Astrocyte of the cerebellum (primary cell): ENCODE results near the gene FBXL3.
A peak's percentile ranks its signal among the peaks of the same experiment; 100 is the strongest.

ENCODE experiments used
- DNase-seq: peaks from one replicate; pipeline ENCODE4 v3.0.0-alpha.2; 2011; ENCODE audit warnings: low read depth
- H3K4me3 ChIP-seq: 2 replicates; pipeline ENCODE4 v1.5.1; 2011; ENCODE audit warnings: mild to moderate bottlenecking, low read depth, low read length, moderate library complexity
- in situ Hi-C: cut with HindIII; loops from 2 replicates; pipeline ENCODE4 v1.10.0; 2017; ENCODE audit warnings: low sequenced_read_pairs
- TF ChIP-seq, protein P1 (sequence below): IDR thresholded peaks from 2 replicates; pipeline ENCODE4 v1.5.1; 2012; ENCODE audit warnings: low read length, low read depth, moderate library complexity, mild to moderate bottlenecking; ENCODE audit errors: missing control alignments

FBXL3 gene

DNA sequence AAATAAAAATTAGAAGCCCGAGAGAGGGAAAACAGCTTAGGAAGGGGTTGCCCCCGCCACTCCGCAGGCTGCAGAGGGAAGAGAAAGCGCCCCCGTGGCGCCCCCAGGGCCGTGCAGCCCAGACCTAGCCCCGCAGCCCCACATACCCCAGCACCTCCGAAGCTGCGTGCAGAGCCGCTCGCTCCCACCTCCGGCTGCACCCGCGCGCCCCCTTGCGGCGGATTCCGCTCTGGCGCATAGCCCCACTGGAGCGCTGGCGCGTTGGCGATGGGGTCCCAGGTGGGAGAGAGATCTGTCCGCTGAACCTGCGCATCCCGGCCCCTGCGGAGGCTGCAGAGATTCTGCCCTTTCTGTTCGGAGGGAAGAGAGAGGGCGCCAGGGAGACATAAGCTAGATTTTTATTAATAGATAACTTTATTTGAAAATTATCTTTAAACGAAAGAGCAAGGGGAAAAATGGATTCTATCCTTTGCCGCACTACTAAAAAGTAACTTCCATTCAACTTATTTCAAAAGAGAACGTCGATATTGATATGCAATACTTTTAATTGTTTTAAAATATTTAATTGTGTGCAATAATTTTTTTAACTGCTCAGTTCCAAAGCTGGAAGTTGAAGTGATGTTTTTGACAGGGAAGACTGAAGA is 46.8 kb downstream of the FBXL3 start:
- peak overlapping the region; percentile 27 for H3K4me3 ChIP-seq
- in situ Hi-C loops: no loop called here
- TF ChIP-seq, protein P1, sequence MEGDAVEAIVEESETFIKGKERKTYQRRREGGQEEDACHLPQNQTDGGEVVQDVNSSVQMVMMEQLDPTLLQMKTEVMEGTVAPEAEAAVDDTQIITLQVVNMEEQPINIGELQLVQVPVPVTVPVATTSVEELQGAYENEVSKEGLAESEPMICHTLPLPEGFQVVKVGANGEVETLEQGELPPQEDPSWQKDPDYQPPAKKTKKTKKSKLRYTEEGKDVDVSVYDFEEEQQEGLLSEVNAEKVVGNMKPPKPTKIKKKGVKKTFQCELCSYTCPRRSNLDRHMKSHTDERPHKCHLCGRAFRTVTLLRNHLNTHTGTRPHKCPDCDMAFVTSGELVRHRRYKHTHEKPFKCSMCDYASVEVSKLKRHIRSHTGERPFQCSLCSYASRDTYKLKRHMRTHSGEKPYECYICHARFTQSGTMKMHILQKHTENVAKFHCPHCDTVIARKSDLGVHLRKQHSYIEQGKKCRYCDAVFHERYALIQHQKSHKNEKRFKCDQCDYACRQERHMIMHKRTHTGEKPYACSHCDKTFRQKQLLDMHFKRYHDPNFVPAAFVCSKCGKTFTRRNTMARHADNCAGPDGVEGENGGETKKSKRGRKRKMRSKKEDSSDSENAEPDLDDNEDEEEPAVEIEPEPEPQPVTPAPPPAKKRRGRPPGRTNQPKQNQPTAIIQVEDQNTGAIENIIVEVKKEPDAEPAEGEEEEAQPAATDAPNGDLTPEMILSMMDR: peak; percentile 97
- DNase-seq: no peak

DNA sequence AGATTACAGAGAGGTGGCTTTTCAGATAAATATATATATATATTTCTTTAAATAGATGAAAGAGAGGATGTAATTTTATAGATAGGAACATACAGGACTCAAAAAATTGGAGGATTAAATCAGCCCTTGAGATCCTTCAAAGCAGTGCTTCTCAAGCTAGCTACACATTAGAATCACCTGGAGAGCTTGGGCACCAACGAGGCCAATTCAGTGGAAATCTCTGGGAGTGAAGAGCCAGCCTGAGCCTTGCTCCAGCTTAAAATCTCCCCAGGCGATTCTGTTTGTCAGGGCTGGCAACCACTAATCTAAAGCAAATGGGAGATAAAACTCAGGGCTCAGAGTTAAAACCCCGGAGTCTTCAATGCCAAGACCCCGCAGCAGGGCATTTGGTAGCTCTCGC is 50.0 kb downstream of the FBXL3 start:
- no peak for DNase-seq
- in situ Hi-C loops: no loop called here
- TF ChIP-seq, protein P1: no peak
- H3K4me3 ChIP-seq: no peak overlapping the region

DNA sequence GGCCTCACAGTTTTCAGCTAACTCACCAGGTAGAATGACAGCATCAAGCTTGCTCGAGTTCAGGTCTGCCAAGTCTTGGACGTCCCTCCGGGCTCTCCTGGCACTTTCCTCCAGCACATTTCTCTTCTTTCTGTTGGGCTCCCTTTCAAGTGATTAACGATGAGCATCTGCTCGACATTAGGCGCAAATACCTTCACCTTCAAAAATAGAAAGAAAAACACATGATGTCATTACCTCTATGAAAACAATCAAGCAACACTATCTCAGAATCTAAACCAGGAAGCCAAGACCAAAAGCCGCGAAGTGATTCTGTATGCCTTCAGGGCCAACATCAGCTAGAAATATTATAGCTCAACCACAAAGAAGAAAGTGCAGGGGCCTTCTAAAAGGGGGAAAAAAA is 50.5 kb downstream of the FBXL3 start:
- peak; percentile 73 for DNase-seq
- TF ChIP-seq, protein P1: no peak

GRCh38 chr13:76975863-76976262 is 51.1 kb downstream of the FBXL3 start:
- no peak overlapping the region for H3K4me3 ChIP-seq
- no peak for DNase-seq
- in situ Hi-C loops: no loop called here
- TF ChIP-seq, protein P1: no peak

More for the DNA sequence above, 50.5 kb downstream of the FBXL3 start:
- in situ Hi-C loops: no loop called here
- no peak overlapping the region for H3K4me3 ChIP-seq

DNA sequence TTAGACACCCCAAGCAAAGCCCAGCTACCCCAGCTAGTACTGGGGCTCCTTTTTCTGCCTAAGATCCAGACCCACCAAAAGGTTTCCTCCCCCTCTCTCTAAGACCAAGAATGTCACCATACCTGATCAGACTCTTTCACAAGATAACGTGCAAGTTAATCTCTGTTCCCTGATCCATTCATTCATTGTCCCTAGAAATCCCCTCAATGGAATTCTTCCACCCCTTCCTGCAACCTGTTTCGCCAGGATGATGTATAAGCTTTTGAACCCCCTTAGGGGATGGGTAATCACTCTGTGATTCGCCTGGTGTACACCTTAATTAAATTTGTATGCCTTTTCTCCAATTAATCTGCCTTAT is 52.4 kb downstream of the FBXL3 start:
- in situ Hi-C loops: no loop called here
- H3K4me3 ChIP-seq: no peak overlapping the region

DNA sequence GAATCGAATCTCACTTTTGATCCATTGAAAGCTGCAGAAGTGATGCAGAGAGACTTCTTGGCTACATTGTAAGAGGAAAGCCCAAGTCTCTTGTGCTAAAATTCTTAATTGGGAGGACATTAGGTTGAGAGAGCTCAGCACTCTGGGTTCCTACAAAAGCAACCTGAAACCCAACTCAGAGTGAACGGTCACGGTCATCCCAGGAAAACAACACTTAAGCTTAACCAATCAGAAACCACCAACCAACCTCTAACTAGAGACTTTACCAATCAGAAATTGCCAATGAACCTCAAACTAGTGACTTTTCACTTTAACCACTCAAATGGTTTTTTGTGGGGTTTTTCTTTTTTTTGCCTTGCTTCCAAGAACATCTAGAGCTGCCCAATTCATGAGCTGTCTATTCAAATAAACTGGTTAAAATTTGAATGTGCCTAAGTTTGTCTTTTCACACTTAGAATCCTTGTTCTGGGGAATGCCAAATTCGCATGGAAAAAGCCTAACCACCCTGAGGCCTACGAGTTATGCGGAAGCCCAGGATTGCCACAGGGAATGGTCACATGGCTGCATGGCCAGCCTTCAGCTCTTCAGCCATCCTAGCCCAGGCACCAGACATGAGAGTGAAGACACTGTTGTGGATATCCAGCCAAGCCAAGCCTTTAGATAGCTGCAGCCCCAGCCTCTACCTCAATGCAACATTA is 52.9 kb downstream of the FBXL3 start:
- TF ChIP-seq, protein P1: no peak
- in situ Hi-C loops: no loop called here
- DNase-seq: no peak
- no peak overlapping the region for H3K4me3 ChIP-seq

More for the DNA sequence above, 52.4 kb downstream of the FBXL3 start:
- TF ChIP-seq, protein P1: no peak
- DNase-seq: no peak
